Stomach (tissue), 9 donors: Measurements from ENCODE around the gene RNPEPL1. TPM values are rescaled to one million over a fixed set of nuclear protein-coding genes. Genes with fewer than 3 reads are reported as not detected.
A peak's percentile ranks its signal among the peaks of the same experiment; 100 is the strongest.
"Not testable (repeated sequence)": the region's sequence is repeated elsewhere in the genome, so short reads cannot be mapped to it uniquely, and the experiment has no call there.

Experiments
- DNase-seq, 2 donors: peaks; one replicate each; pipeline versions ENCODE4 v3.0.0 to v3.0.0-alpha.2; 2013 to 2019
- H3K27ac ChIP-seq, 5 donors: fragments of 200-600 bp in 4 of 5; sonication (generic) in 4 of 5; one replicate each; pipeline ENCODE4 v1.5.1; 2013 to 2019; ENCODE audit warnings: mild to moderate bottlenecking in 1 of 5, moderate library complexity in 1 of 5
- H3K27me3 ChIP-seq, 3 donors: fragments of 200-600 bp; sonication (generic); one replicate each; pipeline ENCODE4 v1.5.1; 2017 to 2019; ENCODE audit warnings: mixed run types in 1 of 3
- H3K36me3 ChIP-seq, 4 donors: fragments of 200-600 bp; sonication (generic); 1 replicate in 3 of 4; 2 replicates in 1 of 4; pipeline ENCODE4 v1.5.1; 2016 to 2019
- H3K4me1 ChIP-seq, 4 donors: fragments of 200-600 bp; sonication (generic); one replicate each; pipeline ENCODE4 v1.5.1; 2016 to 2019
- H3K4me3 ChIP-seq, 4 donors: fragments of 200-600 bp; sonication (generic) in 3 of 4; one replicate each; pipeline ENCODE4 v1.5.1; 2016 to 2019; ENCODE audit warnings: mild to moderate bottlenecking in 1 of 4
- H3K9me3 ChIP-seq, 4 donors: fragments of 200-600 bp; sonication (generic); one replicate each; pipeline ENCODE4 v1.5.1; 2016 to 2019
- CTCF ChIP-seq, 7 experiments: fragments of 450-650 bp in 4 of 7; fragments of 200-600 bp in 3 of 7; sonication (generic) in 3 of 7; IDR thresholded peaks; one replicate each; pipeline ENCODE4 v1.5.1; 2016 to 2019; ENCODE audit warnings: antibody characterized with exemption in 7 of 7, control low read depth in 2 of 7, mild to moderate bottlenecking in 1 of 7
- EP300 ChIP-seq: sonication (generic); formaldehyde crosslinking; IDR thresholded peaks from one replicate; pipeline ENCODE4 v1.6.1; 2017; ENCODE audit warnings: antibody characterized with exemption
- POLR2A ChIP-seq, 4 donors: fragments of 450-650 bp; IDR thresholded peaks; one replicate each; pipeline ENCODE4 v1.6.1; 2016; ENCODE audit warnings: antibody characterized with exemption in 4 of 4, control low read depth in 2 of 4, mild to moderate bottlenecking in 1 of 4, moderate library complexity in 1 of 4
- POLR2AphosphoS5 ChIP-seq, 3 donors: sonication (generic); formaldehyde crosslinking; IDR thresholded peaks; one replicate each; pipeline ENCODE4 v1.6.1; 2016; ENCODE audit warnings: antibody characterized with exemption in 3 of 3
- WGBS, 5 donors: extraction: QIAGEN DNeasy Blood & Tissue Kit in 3 of 5; methylation state at CpG; one replicate each; pipeline versions ENCODE4 v1.1.5 to v1.1.7; 2013 to 2018; 5-methylcytosine and 5-hydroxymethylcytosine counted together
- intact Hi-C: fragments of 100-400 bp; cut with DNase I; formaldehyde crosslinking; loops from one replicate; pipeline ENCODE4 v1.15.1; 2023; ENCODE audit warnings: low total_unique reads
- polyA plus RNA-seq, 3 donors: library from polyadenylated mRNA; stranded (reverse); fragments of 200-250 nt; gene quantifications; one replicate each; pipeline ENCODE4 v1.2.3, GENCODE V29; 2013
- total RNA-seq, 5 donors: library from RNA; depleted of rRNA; stranded (reverse); fragments of >200 nt; gene quantifications; one replicate each; pipeline versions ENCODE4 v1.1.0 to v1.2.3, GENCODE V29; 2014 to 2016
- donor health status: healthy with polysubstance abuse.
- donor health status: Bipolar disorder and iron deficiency.
- donor health status: healthy.

Gene RNPEPL1
- total and polyA plus RNA-seq, 8 donors = 32.7 to 196 (median 124) TPM

- Histone ChIP-seq H3K27ac (peak overlapping the region; percentile 98 to 99 (median 99)), H3K4me1 (peaks cover 51 to 80% (median 70%) of the 10 kb centered on the region in 4 donors), H3K36me3 (peaks cover 0 to 3% (median 0%) of the 10 kb centered on the region in 4 donors), H3K27me3 (peaks cover 0 to 9% (median 4%) of the 10 kb centered on the region in 3 donors), H3K9me3 (no peaks in the 10 kb centered on the region), H3K4me3 (peak overlapping the region; percentile 59 to 81 (median 66))
- TF ChIP-seq POLR2A (IDR thresholded peaks at IDR 0.05) (peak in 1 of 4 donors; percentile 43), POLR2AphosphoS5 (IDR thresholded peaks at IDR 0.05) (peak; percentile 46 to 93 (median 92)), EP300 (no peak), CTCF (IDR thresholded peaks at IDR 0.05) (peak in 4 of 7 experiments; percentile 19 to 41 (median 29))
- 0 to 2% (median 1%) methylated on average over 16 to 101 of the region's 101 CpGs for WGBS, 5 donors
- peak; percentile 99 to 100 for DNase-seq
- intact Hi-C loops = no loop called here
Observed at GRCh38 chr2:240560480-240561324, 7.6 kb upstream of the RNPEPL1 start.

GRCh38 chr2:240561325-240561971 lies 6.8 kb upstream of the RNPEPL1 start:
- peak in 1 of 2 donors; percentile 55 for DNase-seq
- peaks cover 59 to 87% (median 77%) of the 10 kb centered on the region in 4 donors for H3K4me1 ChIP-seq
- TF ChIP-seq POLR2A (IDR thresholded peaks at IDR 0.05) = no peak
- no peak for TF ChIP-seq CTCF (IDR thresholded peaks at IDR 0.05)
- no peak for TF ChIP-seq EP300
- TF ChIP-seq POLR2AphosphoS5 (IDR thresholded peaks at IDR 0.05) = peak in 2 of 3 donors; percentile 9 to 32
- peak overlapping the region; percentile 59 to 81 (median 66) for H3K4me3 ChIP-seq
- H3K9me3 ChIP-seq = no peaks in the 10 kb centered on the region
- 7 to 28% (median 13%) methylated on average over 9 to 14 of the region's 14 CpGs for WGBS, 5 donors
- H3K36me3 ChIP-seq = peaks cover 0 to 3% (median 0%) of the 10 kb centered on the region in 4 donors
- H3K27me3 ChIP-seq = peaks cover 0 to 9% (median 4%) of the 10 kb centered on the region in 3 donors
- peak overlapping the region; percentile 96 to 99 (median 98) for H3K27ac ChIP-seq
- intact Hi-C loops = no loop called here

- peaks cover 58 to 88% (median 77%) of the 10 kb centered on the region in 4 donors for H3K4me1 ChIP-seq
- DNase-seq, H3K27me3 ChIP-seq, H3K4me3 ChIP-seq, H3K36me3 ChIP-seq, H3K9me3 ChIP-seq, intact Hi-C loops: not testable (repeated sequence)
- H3K27ac ChIP-seq = peak overlapping the region in 2 of 5 donors; percentile 23 to 29
- WGBS, 5 donors = 91 to 97% (median 96%) methylated on average over 17 of the region's 17 CpGs
Observed at GRCh38 chr2:240563231-240563630, 5.1 kb upstream of the RNPEPL1 start.

GRCh38 chr2:240563951-240564560 lies 4.2 kb upstream of the RNPEPL1 start:
- peaks cover 0 to 3% (median 0%) of the 10 kb centered on the region in 4 donors for H3K36me3 ChIP-seq
- no peaks in the 10 kb centered on the region for H3K9me3 ChIP-seq
- no peak for DNase-seq
- H3K27ac ChIP-seq = peak overlapping the region; percentile 57 to 98 (median 96)
- peaks cover 54 to 82% (median 71%) of the 10 kb centered on the region in 4 donors for H3K4me1 ChIP-seq
- TF ChIP-seq CTCF (IDR thresholded peaks at IDR 0.05) (no peak), POLR2A (IDR thresholded peaks at IDR 0.05) (no peak), POLR2AphosphoS5 (IDR thresholded peaks at IDR 0.05) (no peak), EP300 (no peak)
- no peak overlapping the region for H3K4me3 ChIP-seq
- WGBS, 5 donors = 91 to 94% (median 93%) methylated on average over 12 of the region's 12 CpGs
- no peaks in the 10 kb centered on the region for H3K27me3 ChIP-seq
- intact Hi-C loops = no loop called here
